Measurements from ENCODE around the gene SEMA6A. TPM values are rescaled to one million over a fixed set of nuclear protein-coding genes. Genes with fewer than 3 reads are reported as not detected.

SEMA6A gene
- total RNA-seq, 6 experiments from 2014 or later = 4.5 to 12.0 (median 8.4) TPM

DNA sequence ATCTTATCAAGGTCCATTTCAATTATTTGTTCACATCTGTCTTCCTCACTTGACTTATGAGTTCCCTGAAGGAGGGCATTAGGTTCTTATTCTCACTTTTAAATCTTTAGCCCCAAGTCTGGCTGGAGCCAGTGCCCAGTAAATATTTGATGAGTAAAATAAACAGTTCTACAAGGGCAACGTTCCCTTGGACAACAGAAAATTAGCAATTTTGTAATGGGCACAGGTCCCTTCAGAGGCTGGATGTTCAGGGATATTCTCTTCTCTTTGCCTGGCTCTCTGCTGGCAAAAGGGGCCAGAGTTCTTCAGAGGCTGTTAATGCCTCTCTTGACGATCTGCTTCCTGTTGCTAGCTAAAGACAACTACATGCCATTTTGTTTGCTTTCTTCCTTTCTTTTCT lies 149.7 kb downstream of the SEMA6A start:
- H3K27ac ChIP-seq = no peak overlapping the region
- intact Hi-C loops (cut with DNase I) = no loop called here
- H3K4me3 ChIP-seq = no peak overlapping the region
- H3K36me3 ChIP-seq = no peaks in the 10 kb centered on the region
- DNase-seq (peak in 1 of 3 donors; percentile 54), ATAC-seq (peak; percentile 93 to 96 (median 95))
- TF ChIP-seq POLR2A (IDR thresholded peaks at IDR 0.05) (no peak), CTCF (IDR thresholded peaks at IDR 0.05) (no peak)
- no peaks in the 10 kb centered on the region for H3K9me3 ChIP-seq
- H3K4me1 ChIP-seq = peaks cover 0 to 11% (median 6%) of the 10 kb centered on the region in 4 donors
- WGBS (ENCODE audit: insufficient coverage, low coverage, low lambda C conversion rate, missing lambda C conversion rate) = 24% methylated on average over 2 of the region's 2 CpGs
- no peaks in the 10 kb centered on the region for H3K27me3 ChIP-seq

- Histone ChIP-seq H3K36me3 (no peaks in the 10 kb centered on the region), H3K27me3 (no peaks in the 10 kb centered on the region), H3K4me1 (peaks cover 0 to 11% (median 6%) of the 10 kb centered on the region in 4 donors), H3K9me3 (no peaks in the 10 kb centered on the region), H3K4me3 (no peak overlapping the region), H3K27ac (no peak overlapping the region)
- no peak for ATAC-seq
- intact Hi-C loops (cut with DNase I) = no loop called here
- 87% methylated on average over 2 of the region's 4 CpGs for WGBS (ENCODE audit: insufficient coverage, low coverage, low lambda C conversion rate, missing lambda C conversion rate)
- TF ChIP-seq CTCF (IDR thresholded peaks at IDR 0.05) = no peak
- no peak for TF ChIP-seq POLR2A (IDR thresholded peaks at IDR 0.05)
- DNase-seq = no peak
These were observed 150.4 kb downstream of the SEMA6A start for GRCh38 chr5:116424258-116424615.

DNA sequence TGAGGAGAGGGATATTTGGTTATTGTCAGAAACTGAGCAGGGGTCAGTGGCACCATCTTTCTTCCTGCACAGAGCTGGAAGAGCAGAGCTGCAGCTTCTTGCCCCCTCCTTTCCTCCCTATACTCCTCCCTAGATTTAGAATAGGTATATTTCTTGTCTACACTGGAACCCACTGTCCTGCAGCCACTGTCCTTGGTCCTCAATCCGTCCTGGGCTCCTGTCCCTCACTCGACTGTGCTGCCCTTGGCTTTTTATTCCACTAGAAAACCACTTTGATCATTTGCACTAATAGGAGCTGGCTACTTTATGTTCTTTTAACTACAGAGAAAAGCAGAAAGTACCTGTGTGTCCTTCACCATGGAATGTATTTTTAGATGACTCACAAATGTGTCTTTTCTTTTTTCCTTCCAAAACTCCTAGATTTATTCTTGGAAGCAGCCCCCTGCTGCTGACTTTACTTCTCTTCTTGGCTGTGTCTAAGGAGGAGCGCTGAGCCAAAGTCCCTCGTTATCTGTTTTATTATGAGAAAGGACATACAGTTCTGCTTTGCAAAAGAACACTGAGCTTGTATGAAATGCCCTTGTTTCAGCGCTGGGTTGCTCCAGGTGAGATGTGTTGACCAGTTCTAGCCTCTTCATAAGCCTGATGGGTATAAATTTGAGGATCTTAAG lies 150.9 kb downstream of the SEMA6A start:
- Histone ChIP-seq H3K9me3 (no peaks in the 10 kb centered on the region), H3K4me1 (peaks cover 0 to 11% (median 6%) of the 10 kb centered on the region in 4 donors), H3K4me3 (no peak overlapping the region), H3K27ac (no peak overlapping the region), H3K36me3 (no peaks in the 10 kb centered on the region), H3K27me3 (no peaks in the 10 kb centered on the region)
- TF ChIP-seq POLR2A (IDR thresholded peaks at IDR 0.05) = no peak
- TF ChIP-seq CTCF (IDR thresholded peaks at IDR 0.05) = no peak
- no peak for DNase-seq
- WGBS (ENCODE audit: insufficient coverage, low coverage, low lambda C conversion rate, missing lambda C conversion rate) = 94% methylated on average over 5 of the region's 5 CpGs
- no peak for ATAC-seq
- intact Hi-C loops (cut with DNase I) = no loop called here

- Histone ChIP-seq H3K4me1 (peaks cover 0 to 11% (median 6%) of the 10 kb centered on the region in 4 donors), H3K9me3 (no peaks in the 10 kb centered on the region), H3K27ac (no peak overlapping the region), H3K4me3 (no peak overlapping the region), H3K36me3 (no peaks in the 10 kb centered on the region), H3K27me3 (no peaks in the 10 kb centered on the region)
- DNase-seq (no peak), ATAC-seq (no peak)
- intact Hi-C loops (cut with DNase I) = no loop called here
- TF ChIP-seq POLR2A (IDR thresholded peaks at IDR 0.05) (no peak), CTCF (IDR thresholded peaks at IDR 0.05) (no peak)
These were observed 151.5 kb downstream of the SEMA6A start for GRCh38 chr5:116423141-116423540.

Data from right lobe of liver (tissue), 6 donors.